ENCODE data around the gene RANBP10. TPM values are rescaled to one million over a fixed set of nuclear protein-coding genes. Genes with fewer than 3 reads are reported as not detected.

RANBP10 gene
- total and polyA plus RNA-seq, 2 experiments from 2014 or later, result 8.0 to 13.6 TPM

DNA sequence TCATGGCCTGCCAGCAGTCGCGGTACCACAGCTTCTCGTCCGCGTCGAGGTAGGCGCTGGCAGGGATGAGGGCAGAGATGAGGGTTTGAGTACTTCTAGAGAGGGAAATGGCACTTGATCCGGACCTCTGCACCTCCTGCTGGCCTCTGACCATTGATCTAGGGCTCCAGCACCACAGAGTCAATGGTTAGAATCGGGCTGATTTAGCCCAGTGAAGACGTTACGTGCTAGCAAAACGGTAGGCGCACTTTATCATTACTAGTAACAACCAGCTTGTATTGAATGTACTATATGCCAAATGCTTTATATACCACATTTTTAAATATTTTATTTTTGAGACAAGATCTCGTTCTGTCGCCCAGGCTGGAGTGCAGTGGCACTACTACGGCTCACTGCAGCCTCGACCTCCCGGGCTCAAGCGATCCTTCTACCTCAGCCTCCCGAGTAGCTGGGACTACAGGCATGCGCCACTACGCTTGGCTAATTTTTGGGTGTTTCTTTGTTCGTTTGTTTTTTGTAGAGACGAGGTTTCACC lies 855 bp upstream of the RANBP10 start:
- DNase-seq (ENCODE audit: low read depth in 1 of 2, low spot score in 1 of 2), result no peak
- no peaks in the 10 kb centered on the region for H3K9me3 ChIP-seq (ENCODE audit: low read depth)
- peaks cover 4% of the 10 kb centered on the region for H3K4me1 ChIP-seq (ENCODE audit: low read depth)
- H3K4me3 ChIP-seq, result peak overlapping the region; percentile 57
- TF ChIP-seq, protein P1, sequence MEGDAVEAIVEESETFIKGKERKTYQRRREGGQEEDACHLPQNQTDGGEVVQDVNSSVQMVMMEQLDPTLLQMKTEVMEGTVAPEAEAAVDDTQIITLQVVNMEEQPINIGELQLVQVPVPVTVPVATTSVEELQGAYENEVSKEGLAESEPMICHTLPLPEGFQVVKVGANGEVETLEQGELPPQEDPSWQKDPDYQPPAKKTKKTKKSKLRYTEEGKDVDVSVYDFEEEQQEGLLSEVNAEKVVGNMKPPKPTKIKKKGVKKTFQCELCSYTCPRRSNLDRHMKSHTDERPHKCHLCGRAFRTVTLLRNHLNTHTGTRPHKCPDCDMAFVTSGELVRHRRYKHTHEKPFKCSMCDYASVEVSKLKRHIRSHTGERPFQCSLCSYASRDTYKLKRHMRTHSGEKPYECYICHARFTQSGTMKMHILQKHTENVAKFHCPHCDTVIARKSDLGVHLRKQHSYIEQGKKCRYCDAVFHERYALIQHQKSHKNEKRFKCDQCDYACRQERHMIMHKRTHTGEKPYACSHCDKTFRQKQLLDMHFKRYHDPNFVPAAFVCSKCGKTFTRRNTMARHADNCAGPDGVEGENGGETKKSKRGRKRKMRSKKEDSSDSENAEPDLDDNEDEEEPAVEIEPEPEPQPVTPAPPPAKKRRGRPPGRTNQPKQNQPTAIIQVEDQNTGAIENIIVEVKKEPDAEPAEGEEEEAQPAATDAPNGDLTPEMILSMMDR (IDR thresholded peaks at IDR 0.05; ENCODE audit: low read depth, low read length), result peak; percentile 22
- H3K27ac ChIP-seq, result no peak overlapping the region
- peaks cover 63% of the 10 kb centered on the region for H3K27me3 ChIP-seq
- H3K36me3 ChIP-seq, result peaks cover 3% of the 10 kb centered on the region

DNA sequence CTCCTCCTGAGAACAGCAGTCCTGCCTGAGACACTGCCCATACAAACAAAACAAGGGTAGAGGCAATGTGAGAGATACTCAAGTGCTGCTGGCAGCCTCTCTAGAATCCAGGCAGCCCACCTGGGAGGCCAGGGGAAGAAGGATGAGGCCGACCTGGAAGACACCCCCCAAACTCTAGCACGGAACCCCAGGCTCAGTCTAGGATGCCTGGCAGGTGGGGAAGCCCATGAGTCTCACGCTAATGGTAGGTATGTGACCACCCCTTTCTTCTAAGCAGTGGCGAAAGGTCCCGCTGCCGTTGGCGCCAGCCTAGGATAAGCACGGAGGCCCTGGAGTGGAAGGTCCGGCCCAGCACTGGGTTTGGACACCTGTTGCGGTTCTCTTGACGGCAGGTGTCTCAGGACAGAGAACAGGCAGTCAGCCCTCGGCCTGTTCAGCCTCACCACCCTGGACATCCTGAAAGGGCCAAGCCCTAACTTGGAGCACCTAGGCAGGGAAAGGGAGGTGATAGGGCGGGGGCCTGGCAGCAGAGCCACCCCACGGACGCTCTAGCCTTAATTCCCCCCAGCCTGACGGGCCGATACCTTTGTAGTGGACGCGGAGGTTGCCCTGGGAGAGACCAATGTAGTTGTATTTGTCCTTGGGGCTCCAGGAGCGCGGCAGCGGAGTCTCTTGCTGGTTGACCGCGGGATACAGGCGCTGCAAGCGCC lies 487 bp downstream of the RANBP10 start:
- H3K9me3 ChIP-seq (ENCODE audit: low read depth), result no peaks in the 10 kb centered on the region
- H3K4me1 ChIP-seq (ENCODE audit: low read depth), result peaks cover 4% of the 10 kb centered on the region
- peaks cover 3% of the 10 kb centered on the region for H3K36me3 ChIP-seq
- peaks cover 63% of the 10 kb centered on the region for H3K27me3 ChIP-seq
- peak overlapping the region; percentile 68 for H3K4me3 ChIP-seq
- TF ChIP-seq, protein P1 (IDR thresholded peaks at IDR 0.05; ENCODE audit: low read depth, low read length), result no peak
- DNase-seq (ENCODE audit: low read depth in 1 of 2, low spot score in 1 of 2), result peak in 1 of 2 donors; percentile 38
- H3K27ac ChIP-seq, result no peak overlapping the region

DNA sequence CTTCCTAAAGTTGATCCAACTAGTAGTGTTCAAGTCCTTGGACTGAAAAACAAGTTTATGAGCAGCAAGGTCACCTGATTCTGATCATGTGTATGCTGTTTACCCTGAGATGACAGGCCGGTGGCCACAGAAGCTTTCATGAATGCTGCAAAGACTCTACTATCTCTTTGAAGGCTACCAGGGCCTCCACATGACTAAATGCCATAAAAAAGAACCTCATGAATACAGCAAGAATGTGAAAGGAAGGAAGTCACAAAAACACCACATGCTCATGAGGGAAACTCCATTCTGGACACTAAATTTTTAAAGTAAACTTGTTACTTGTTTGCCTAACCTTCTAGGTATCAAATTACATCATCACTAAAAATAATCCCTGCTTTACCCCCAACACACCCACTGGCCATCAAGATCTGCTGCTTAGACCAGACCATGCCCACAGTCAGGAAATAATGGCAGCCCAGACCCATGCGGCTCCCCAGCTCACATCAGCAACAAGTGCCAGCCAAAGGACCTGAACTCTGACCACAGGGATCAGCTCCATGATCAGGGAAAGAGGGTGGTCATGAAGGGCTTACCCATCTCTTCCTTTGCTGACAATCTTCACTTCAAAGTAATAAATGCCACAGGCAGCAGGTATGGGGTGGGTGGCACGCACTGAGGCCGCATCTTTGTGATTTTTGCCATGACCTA lies 1.4 kb downstream of the RANBP10 start:
- Histone ChIP-seq H3K27ac (no peak overlapping the region), H3K36me3 (peaks cover 3% of the 10 kb centered on the region), H3K27me3 (peaks cover 63% of the 10 kb centered on the region), H3K4me1 (ENCODE audit: low read depth) (peaks cover 4% of the 10 kb centered on the region), H3K4me3 (no peak overlapping the region), H3K9me3 (ENCODE audit: low read depth) (no peaks in the 10 kb centered on the region)
- TF ChIP-seq, protein P1 (IDR thresholded peaks at IDR 0.05; ENCODE audit: low read depth, low read length), result no peak
- no peak for DNase-seq (ENCODE audit: low read depth in 1 of 2, low spot score in 1 of 2)

DNA sequence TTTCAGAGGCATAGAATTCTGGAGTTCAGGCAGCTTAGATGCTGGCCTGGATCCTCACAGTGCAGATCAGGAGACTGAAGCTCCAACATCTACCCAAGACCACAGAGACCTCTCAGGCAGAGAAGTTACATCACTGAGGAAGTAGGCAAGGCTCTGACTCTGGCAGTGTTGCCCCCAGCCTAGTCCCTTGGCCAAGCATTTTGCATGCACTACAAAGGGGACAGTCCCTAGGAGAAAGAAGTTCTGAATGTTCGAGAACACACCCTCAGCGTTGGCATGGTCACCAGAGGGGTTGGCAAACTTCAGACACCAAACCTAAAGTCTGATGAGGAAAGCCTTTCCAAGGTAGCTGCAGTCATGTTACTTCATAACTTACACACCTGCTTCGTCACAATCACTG lies 2.5 kb downstream of the RANBP10 start:
- DNase-seq (ENCODE audit: low read depth in 1 of 2, low spot score in 1 of 2), result no peak
- peaks cover 4% of the 10 kb centered on the region for H3K4me1 ChIP-seq (ENCODE audit: low read depth)
- peaks cover 3% of the 10 kb centered on the region for H3K36me3 ChIP-seq
- no peaks in the 10 kb centered on the region for H3K9me3 ChIP-seq (ENCODE audit: low read depth)
- TF ChIP-seq, protein P1 (IDR thresholded peaks at IDR 0.05; ENCODE audit: low read depth, low read length), result no peak
- H3K4me3 ChIP-seq, result no peak overlapping the region
- H3K27me3 ChIP-seq, result peaks cover 61% of the 10 kb centered on the region
- no peak overlapping the region for H3K27ac ChIP-seq

DNA sequence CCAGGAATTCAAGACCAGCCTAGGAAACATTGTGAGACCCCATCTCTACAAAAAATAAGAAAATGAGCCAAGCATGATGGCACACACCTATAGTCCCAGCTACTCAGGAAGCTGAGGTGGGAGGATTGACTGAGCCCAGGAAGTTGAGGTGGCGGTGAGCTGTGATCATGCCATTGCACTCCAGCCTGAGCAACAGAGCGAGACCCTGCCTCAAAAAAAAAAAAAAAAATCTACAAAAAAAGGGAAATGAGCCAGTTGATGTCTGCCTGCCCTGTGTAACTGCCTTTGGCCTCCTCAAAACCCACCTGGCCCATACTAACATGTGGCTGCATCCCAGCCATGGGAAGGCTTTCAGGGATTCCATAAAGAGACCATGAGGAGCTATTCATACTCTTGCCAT lies 4.5 kb downstream of the RANBP10 start:
- Histone ChIP-seq H3K27me3 (peaks cover 71% of the 10 kb centered on the region), H3K36me3 (peaks cover 3% of the 10 kb centered on the region), H3K9me3 (ENCODE audit: low read depth) (no peaks in the 10 kb centered on the region), H3K4me1 (ENCODE audit: low read depth) (peaks cover 4% of the 10 kb centered on the region), H3K4me3 (no peak overlapping the region), H3K27ac (no peak overlapping the region)
- TF ChIP-seq, protein P1 (IDR thresholded peaks at IDR 0.05; ENCODE audit: low read depth, low read length), result no peak
- no peak for DNase-seq (ENCODE audit: low read depth in 1 of 2, low spot score in 1 of 2)

All from cardiac muscle cell (in vitro differentiated cells and primary cell).